COLO829 (cell line): ENCODE measurements around the gene IPO11.
A peak's percentile ranks its signal among the peaks of the same experiment; 100 is the strongest.

Experiments used
- DNase-seq: peaks from one replicate; pipeline ENCODE4 v3.0.0; 2012; ENCODE audit warnings: low spot score

IPO11 gene

DNA sequence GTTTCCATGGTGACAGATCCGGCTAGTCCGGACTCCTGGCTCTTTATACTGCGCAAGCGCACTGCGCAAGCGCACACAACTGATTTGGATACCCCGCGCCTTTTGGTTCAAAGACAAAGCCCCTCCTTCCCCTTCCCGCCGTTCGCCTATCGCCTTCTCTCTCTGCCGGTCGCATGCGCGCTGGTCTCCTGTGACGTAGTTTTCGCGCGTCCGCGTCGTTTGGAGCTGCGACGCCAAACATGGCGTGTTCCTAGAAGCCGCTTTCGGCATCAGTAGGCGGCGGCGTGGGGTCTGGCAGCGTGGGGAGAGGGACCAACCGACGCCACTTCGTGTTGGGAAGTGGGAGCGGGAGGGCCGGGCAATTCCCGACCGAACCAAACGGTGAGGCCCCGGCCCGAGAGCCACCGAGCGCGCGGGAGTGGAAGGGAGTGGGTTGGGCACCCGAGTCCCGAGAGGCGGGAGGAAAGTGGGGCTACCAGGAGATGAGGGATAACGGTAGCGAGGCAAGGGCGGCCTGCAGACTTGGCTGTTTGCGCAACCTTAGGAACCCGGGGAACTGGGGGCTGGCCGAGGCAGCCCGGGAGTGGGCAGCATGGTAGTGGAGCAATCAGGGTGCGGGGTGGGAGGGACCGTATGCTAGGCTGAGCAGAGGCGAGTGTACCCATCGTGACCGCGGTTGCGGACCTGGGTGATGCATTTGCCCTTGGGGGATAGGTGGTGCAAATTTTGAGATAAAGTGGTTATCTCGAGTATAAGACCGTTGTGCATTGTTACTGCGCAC is at the start of gene IPO11:
Gene IPO11 (plus strand): TSS at position 215 of the 781 bp plus-strand sequence. CDS start 24,517 bp downstream, outside the sequence.
- peak; percentile 94 for DNase-seq

DNA sequence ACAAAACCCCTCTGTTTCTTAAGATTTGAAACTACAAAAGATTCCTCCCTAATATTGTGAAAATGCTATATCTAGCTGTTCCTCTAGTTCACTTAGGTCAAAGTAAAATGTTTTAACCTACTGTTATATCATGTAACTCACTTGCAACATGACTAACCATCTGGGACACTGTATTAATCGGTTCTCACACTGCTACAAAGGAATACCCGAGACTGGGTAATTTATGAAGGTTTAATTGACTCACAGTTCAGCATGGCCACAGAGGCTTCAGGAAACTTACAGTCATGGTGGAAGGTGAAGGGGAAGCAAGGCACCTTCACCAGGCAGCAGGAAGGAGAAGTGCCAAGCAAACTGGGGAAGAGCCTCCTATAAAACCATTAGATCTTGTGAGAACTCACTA is 43.5 kb upstream of the IPO11 start:
- no peak for DNase-seq

DNA sequence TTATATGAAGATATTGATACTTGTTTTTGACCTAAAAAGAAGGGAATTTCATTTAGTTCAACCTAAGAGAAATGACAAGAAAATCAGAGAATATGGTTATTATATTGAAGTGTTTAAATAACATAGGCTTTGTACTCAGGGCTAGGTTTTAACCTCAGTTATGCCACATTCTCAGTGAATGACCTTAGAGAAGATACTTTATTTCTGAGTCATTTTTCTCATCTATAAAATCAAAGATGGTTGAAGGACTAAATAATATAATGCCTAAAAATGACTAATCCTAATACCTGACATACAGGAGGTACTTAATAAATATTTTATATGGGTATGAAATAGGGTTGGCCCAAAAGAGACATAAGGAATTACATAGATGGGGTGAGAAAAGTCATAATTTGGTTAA is 41.2 kb upstream of the IPO11 start:
- no peak for DNase-seq

DNA sequence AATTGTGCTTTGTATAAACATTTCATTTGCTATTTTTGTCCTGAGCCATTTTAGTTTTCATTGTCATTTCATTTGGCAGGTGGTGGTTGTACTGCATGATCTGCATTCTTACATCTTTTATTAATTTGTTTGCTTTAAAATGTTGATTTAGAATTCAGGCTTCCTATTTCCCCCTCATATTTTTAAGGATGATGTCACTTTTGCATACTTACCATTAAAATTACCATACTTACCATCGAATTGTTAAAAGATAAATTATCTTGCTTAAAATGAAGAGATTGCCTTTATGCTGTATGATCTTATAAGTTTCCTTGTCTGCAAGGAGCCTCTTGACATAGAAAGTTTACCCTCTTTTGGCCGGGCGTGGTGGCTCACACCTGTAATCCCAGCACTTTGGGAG is 40.0 kb upstream of the IPO11 start:
- DNase-seq, result no peak

- DNase-seq, result no peak
These were observed 39.2 kb upstream of the IPO11 start for GRCh38 chr5:62373382-62373781.

- no peak for DNase-seq
These were observed 38.5 kb upstream of the IPO11 start for GRCh38 chr5:62374090-62374489.

- no peak for DNase-seq
These were observed 36.9 kb upstream of the IPO11 start for GRCh38 chr5:62375627-62376026.

- DNase-seq, result no peak
These were observed 36.5 kb upstream of the IPO11 start for GRCh38 chr5:62376064-62376463.

DNA sequence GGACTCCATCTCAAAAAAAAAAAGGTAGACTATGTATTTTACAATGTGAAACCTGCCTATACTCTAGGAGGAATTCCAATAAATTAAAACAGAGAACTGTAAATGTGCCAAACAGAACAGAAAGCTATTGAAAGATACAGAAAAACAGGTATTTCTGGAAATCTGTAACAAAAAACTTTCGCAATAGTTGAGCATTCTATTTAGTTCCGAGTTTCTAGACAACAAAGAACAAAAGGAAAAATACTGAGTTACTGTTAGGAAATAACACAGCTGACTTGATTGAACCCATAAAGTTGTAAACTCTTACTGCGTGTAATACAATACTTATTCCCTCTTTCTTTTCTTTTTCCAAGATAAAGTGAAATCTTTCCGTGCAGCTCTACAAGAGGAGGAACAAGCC is 27.4 kb upstream of the IPO11 start:
- DNase-seq, result no peak

DNA sequence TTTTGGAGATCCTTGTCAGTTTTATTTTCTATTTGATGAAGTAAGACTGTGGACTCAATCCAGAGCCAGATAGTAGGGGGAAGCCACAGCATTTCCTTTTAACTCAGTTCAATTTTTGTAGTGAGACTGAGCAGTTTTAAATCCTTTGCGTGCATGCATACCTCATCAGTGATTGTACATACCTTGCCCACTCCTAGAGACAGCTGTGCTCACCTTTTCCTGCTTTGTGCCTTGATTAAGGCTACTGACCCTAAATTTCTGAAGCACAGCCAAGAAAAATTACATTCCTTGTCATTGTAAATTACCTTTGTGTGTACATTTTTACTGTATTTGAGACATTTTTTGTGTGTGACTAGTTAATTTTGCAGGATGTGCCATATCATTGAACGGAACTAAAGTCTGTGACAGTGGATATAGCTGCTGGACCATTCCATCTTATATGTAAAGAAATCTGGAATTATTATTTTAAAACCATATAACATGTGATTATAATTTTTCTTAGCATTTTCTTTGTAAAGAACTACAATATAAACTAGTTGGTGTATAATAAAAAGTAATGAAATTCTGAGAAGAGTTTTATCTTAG is 26.7 kb upstream of the IPO11 start:
- no peak for DNase-seq

GRCh38 chr5:62386824-62387223 is 25.7 kb upstream of the IPO11 start:
- no peak for DNase-seq

- peak; percentile 6 for DNase-seq
These were observed 17.2 kb upstream of the IPO11 start for GRCh38 chr5:62395210-62395950.

- DNase-seq, result peak; percentile 82
These were observed 8.9 kb upstream of the IPO11 start, which contains the start of gene DIMT1 for GRCh38 chr5:62403411-62404250. TSS of gene DIMT1 (minus strand) at chr5:62403905. CDS start at chr5:62403772, 133 bp downstream.

- DNase-seq, result no peak
These were observed 1.1 kb downstream of the IPO11 start for GRCh38 chr5:62413711-62414110.

DNA sequence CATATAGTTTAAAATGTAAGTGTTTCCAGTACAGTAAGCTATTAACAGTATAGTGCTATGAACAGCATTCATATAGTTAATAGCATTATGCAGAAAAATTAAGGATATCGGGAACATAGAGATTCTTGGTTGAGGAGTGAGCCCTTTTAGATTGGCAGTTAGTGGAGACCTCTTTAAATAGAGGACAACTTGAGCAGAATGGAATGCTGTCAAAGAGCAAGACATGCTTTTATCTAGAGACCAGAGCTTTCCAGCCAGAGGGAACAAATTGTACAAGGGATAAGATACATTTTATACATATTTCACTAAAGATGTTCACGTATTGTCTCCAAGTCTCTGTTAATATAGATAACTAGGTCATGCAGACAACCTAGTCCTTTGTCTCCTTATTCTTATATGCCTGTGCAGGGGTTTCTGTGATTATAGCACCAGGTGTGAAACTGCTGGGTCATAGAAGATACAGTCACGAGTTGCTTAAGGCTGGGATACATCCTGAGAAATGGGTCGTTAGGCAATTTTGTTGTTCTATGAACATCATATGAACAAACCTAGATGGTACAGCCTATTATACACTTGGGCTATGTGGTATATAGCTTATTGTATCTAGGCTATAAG is 6.0 kb downstream of the IPO11 start:
- DNase-seq, result no peak

GRCh38 chr5:62419609-62420008 is 7.0 kb downstream of the IPO11 start:
- DNase-seq, result no peak

DNA sequence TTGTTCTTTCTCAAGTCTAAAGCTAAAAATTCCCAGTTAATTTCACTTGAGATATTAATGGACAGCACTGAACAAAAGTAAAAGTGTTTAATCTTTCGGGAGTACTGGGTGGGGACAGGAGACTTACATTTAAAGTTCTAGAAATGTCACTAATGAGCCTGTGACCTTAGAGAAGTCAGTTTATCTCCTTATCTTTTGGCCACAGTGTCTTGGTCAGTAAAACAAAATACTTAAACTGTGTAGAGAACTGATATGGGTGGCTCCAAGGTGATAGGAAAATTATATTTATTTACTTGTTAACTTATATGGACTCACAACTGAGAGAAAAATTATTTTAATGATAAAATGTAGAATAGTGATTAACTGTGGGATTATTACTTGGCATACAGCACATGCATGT is 8.9 kb downstream of the IPO11 start:
- no peak for DNase-seq

DNA sequence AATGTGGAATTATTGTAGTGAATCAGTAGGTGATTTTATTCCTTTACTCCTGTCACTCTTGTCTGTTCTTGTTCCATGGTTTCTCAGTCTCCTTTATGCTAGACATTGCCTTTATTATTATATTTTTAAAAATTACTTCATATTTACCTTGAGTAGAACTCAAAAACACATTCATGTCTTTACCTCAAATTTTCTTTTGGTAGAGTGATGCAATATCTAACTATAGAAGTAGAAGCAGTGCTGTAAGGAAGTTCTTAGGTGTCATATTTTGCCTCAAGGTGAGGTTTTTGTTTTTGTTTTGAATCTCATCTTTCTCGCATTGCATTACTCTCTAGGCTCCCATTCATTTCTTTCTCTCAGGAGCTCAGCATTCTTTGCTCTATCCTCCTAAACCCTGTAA is 12.2 kb downstream of the IPO11 start:
- no peak for DNase-seq

GRCh38 chr5:62431735-62432620 is 19.4 kb downstream of the IPO11 start:
- DNase-seq, result no peak

DNA sequence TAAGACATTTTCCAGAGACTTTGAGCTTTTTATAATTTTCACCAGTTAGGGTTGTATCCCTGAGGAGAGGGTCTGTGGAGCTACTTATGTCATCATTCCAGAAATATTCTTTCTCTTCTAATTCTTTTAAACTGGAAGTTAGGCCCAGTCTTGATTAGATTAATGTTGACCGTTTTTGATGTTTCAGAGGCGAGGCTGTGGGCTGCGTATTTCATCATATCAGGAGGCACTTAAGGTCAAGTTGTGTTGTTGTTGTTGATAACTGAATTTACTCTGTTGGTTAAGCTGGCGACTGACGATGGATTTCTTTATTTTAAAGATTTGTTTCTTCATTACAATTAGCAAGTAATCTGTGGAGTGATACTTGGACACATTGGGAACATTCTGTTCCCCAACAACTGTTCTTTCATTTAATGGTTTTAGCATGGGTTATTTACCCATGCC is 20.1 kb downstream of the IPO11 start:
- DNase-seq, result no peak

- no peak for DNase-seq
These were observed 36.0 kb downstream of the IPO11 start for GRCh38 chr5:62448528-62448927.
